GM18505 (cell line): ENCODE measurements around the gene EDDM3A.
A peak's percentile ranks its signal among the peaks of the same experiment; 100 is the strongest.
"Not testable (repeated sequence)": the region's sequence is repeated elsewhere in the genome, so short reads cannot be mapped to it uniquely, and the experiment has no call there.

Experiments
- ATAC-seq: cut with Tn5 transposase; IDR thresholded peaks from one replicate; pipeline ENCODE4 v1.9.1; 2021; ENCODE audit not compliant: unreplicated experiment
- POLR2A ChIP-seq: IDR thresholded peaks from 4 replicates; pipeline ENCODE4 v1.6.1; 2011; ENCODE audit warnings: borderline replicate concordance; ENCODE audit not compliant: insufficient read depth, insufficient read length; ENCODE audit errors: extremely low read depth

Gene EDDM3A

DNA sequence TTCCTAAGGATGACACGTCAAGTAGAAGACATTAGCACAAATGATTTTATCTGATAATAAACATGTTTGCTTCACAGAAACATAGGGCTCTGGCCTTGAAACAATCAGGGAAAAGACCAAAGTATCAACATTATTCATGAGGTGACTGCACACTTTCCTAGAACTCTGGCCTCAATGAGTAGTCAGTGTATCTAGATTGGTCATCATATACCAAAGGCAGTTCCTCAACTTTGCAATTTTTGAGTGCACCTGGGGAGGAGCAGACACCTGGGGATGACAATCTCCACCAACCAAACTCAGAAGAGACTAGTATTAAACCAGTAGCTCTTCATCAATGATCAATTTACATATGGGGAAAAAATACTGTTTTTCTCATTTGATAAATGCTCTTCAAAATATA, 4.5 kb downstream of the EDDM3A start:
- no peak for ATAC-seq
- TF ChIP-seq POLR2A: no peak

DNA sequence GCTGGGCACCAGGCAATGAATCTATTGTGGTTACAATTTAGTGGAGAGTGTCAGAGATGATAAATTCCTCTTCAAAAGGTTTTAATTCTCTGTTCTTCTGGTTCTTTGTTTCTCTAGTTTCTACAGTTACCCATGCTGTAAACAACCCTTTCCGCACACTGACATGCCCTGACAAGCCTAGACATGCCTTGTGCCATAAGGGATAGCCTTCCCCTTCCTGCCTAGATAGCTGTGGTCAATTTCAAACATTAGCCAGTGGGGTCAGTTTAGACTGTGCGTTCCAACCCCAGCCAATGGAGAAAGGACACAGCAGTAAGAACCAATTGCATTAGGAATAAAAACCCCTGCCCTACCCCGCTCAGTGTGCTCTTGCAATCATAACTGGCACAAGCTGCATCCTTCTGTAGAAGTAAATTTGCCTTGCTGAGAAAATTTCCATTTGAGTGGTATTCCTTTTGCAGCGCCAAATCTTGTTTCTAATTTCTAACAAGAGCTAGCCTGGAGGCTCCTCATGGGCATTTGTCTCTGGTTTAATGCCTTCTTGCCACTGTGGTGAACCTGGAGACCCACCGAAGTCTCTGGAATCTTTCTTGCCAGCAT, 6.4 kb downstream of the EDDM3A start:
- ATAC-seq: no peak
- TF ChIP-seq POLR2A: no peak

DNA sequence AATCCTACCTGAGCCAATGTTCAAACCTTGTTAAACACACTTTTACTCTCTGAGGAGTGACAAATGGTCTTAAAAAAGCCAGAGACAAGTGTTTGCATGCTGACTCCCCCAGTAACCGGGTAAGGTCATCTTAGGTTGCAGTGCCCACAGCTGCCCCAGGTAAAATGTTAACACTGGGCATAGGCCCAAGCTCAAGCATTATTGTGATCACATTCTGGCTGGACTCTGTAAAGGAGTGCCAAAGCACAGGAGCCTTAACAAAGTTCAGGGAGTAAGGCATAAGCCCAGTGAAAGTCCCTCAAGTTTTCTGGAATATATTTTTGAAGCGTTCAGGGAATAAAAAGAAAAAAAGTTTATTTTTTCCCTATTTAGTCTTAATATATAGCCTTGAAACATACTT, 8.6 kb downstream of the EDDM3A start:
- no peak for TF ChIP-seq POLR2A
- ATAC-seq: no peak

GRCh38 chr14:20755037-20755436, 9.3 kb downstream of the EDDM3A start:
- no peak for ATAC-seq
- TF ChIP-seq POLR2A: no peak

DNA sequence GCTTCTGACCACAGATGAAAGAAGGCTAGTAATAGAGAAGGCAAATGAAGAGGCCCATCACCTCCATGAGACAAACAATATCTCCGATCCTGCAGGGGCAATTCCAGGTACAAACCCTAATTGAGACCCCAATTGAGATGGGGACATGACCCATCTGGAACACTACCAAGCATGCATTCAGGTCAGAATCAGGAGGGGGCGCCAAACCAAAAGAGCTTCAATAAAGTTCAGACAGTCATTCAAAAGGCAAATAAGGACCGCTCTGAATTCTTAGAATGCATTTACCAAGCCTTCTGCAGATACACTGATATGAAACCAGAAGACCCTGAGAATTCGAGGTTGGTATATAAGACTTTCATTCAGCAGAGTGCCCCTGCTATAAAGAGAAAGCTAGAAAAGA, 12.3 kb downstream of the EDDM3A start:
- no peak for ATAC-seq
- no peak for TF ChIP-seq POLR2A

GRCh38 chr14:20759465-20759864, 13.8 kb downstream of the EDDM3A start:
- ATAC-seq: not testable (repeated sequence)

- no peak for TF ChIP-seq POLR2A
- no peak for ATAC-seq
These were observed 15.3 kb downstream of the EDDM3A start for GRCh38 chr14:20760950-20761349.

- no peak for ATAC-seq
- TF ChIP-seq POLR2A: no peak
These were observed 22.9 kb downstream of the EDDM3A start for GRCh38 chr14:20768593-20768892.

DNA sequence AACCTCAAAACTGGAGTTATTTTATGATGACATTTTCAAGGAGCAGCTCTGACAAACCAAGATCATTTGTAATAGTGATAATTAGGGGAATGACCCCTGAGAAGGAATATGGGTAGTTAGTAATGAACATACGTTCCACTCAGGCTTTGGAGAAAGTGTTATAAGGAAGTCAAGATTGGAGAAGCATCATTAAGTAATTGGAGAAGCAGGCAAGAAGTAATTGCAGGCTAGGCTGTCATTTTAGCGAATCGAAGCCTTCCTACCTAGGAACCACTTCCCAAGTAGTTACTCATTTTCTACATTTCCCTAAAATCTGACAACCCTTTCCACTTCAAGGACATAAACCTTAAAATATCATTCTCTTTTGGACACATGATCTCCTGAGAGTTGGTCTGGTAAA, 23.7 kb downstream of the EDDM3A start:
- ATAC-seq: no peak
- TF ChIP-seq POLR2A: no peak

- no peak for TF ChIP-seq POLR2A
- ATAC-seq: no peak
These were observed 27.0 kb downstream of the EDDM3A start for GRCh38 chr14:20772650-20773049.

DNA sequence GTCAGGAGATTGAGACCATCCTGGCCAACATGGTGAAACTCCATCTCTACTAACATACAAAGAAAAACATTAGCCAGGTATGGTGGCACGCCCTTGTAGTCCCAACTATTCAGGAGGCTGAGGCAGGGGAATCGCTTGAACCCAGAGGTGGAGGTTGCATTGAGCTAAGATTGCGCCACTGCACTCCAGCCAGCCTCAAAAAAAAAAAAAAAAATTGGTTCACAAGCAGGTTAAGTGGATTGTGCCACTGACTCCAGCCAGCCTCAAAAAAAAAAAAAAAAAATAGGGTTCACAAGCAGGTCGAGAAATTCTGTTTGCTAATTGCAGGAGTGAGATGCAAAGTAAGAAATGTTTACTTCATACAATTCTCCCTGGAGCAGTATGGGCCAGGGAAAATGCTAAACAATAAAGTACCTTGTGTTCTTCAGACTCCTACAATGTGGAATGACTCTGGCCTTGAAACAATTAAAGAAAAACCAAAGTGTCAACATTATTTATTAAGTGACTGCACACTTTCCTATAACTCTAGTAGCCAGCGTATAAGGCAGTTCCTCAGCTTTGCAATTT, 28.7 kb downstream of the EDDM3A start:
- no peak for ATAC-seq
- no peak for TF ChIP-seq POLR2A

DNA sequence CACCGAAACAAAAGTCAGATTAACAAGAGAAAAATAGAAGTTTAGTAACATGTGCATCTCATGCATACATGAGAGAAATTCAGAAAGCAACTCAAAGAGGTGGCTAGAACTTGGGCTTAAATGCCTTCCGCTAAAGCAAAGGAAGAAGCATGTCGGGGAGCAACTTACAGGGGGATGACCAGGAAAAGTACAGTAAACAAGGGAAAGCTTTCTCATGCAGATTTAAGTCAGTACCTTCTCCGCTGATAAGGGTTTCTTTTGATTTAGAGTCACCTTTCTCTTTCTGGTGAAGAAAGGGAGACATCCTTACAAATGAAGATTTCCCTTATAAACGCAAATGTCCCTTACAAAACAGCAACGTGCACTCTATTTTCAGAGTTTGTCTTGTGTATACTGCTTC, 29.4 kb downstream of the EDDM3A start:
- TF ChIP-seq POLR2A: no peak

DNA sequence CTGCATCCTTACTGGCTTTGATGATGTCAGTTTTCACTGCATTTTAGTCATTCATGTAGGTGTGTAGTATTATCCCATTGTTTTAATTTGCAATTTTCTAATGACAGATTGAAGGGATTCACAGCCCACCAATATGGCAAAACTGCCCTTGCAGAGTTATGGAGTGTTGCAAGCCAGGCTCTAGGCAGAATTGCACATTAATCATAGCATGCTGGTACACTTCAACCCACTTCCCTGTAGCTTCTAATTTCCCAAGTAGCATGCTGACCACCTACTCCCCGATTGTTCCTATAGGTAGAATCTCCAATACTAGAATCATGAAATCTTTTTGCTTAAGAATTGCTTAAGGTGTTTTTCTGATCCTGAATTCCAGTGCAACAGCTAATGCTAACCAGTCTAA, 30.2 kb downstream of the EDDM3A start:
- no peak for ATAC-seq
- TF ChIP-seq POLR2A: no peak

More for the DNA sequence above, 29.4 kb downstream of the EDDM3A start:
- ATAC-seq: no peak

DNA sequence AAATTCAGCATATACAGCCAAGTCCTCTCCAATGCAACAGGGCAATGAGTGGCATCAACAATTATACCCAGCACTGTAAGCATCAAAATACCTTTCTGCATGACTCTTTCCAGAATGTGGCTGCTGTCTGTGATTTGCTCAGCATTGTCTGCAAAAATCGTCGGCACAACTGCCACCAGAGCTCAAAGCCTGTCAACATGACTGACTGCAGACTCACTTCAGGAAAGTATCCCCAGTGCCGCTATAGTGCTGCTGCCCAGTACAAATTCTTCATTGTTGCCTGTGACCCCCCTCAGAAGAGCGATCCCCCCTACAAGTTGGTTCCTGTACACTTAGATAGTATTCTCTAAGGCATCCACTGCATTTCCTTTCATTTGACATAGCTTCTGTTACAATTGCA, 36.1 kb downstream of the EDDM3A start:
- TF ChIP-seq POLR2A: no peak
- no peak for ATAC-seq

GRCh38 chr14:20782280-20782890, 36.7 kb downstream of the EDDM3A start:
- peak; percentile 53 for ATAC-seq
- TF ChIP-seq POLR2A: peak; percentile 25

DNA sequence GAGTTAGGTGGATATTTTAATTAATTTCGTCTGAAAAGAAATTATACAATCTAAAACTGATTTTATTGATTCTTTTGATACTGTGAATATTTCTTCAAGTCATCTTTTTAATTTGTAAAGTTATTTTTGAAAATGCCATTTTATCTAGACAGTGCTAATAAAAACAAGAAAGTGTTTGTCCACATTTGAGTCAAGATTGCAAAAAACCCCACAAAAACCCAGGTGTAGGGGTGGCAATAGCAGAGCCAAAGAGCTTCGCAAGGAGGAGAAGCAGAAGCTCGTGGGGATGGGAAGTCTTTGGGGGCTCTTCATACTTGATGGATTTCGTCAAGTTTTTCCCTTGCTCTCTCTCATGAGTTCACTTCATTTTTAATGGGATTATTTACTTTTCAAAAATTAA, 41.3 kb downstream of the EDDM3A start:
- ATAC-seq: no peak
- TF ChIP-seq POLR2A: no peak
